GM18951 (cell line): ENCODE data around the gene MPLKIP.

Source experiments
- POLR2A ChIP-seq: IDR thresholded peaks from 4 replicates; pipeline ENCODE4 v1.6.1; 2011; ENCODE audit warnings: mild to moderate bottlenecking; ENCODE audit not compliant: insufficient read length, insufficient read depth; ENCODE audit errors: extremely low read depth
- in situ Hi-C: fragments of 300-500 bp; cut with MboI; formaldehyde crosslinking; loops from one replicate; pipeline ENCODE4 v1.12.0; 2022; ENCODE audit warnings: low sequenced_read_pairs, mixed read lengths, inconsistent platforms; ENCODE audit not compliant: unreplicated experiment

The MPLKIP gene

GRCh38 chr7:40105879-40106473, 28.4 kb downstream of the MPLKIP start:
- in situ Hi-C loops = no loop called here

DNA sequence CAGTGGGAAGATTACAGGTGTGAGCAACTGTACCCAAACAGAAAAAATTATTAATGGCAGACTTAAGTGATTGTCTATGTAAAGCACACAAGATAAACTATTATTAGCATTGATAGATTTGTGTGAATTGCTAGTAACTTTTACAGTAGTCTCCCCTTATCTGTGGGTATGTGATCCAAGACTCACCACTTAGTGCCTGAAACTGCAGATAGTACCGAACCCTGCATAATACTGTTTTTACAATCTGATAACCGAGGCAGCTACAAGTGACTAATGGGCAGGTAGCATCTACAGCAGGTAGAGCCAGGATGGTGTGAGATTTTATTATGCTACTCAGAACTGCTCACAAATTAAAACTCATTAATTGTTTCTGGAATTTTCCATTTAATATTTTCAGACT, 31.5 kb downstream of the MPLKIP start:
- in situ Hi-C loops = no loop called here
- TF ChIP-seq POLR2A = no peak

More at GRCh38 chr7:40105879-40106473, 28.4 kb downstream of the MPLKIP start:
- TF ChIP-seq POLR2A = no peak

- no peak for TF ChIP-seq POLR2A
- in situ Hi-C loops = no loop called here
Observed at GRCh38 chr7:40101201-40101600, 33.2 kb downstream of the MPLKIP start.

GRCh38 chr7:40099837-40100236, 34.6 kb downstream of the MPLKIP start:
- in situ Hi-C loops = no loop called here

GRCh38 chr7:40098810-40099209, 35.6 kb downstream of the MPLKIP start:
- no peak for TF ChIP-seq POLR2A
- in situ Hi-C loops = no loop called here

More at GRCh38 chr7:40099837-40100236, 34.6 kb downstream of the MPLKIP start:
- TF ChIP-seq POLR2A = no peak

- TF ChIP-seq POLR2A = no peak
- in situ Hi-C loops = no loop called here
Observed at GRCh38 chr7:40097728-40098127, 36.7 kb downstream of the MPLKIP start.

DNA sequence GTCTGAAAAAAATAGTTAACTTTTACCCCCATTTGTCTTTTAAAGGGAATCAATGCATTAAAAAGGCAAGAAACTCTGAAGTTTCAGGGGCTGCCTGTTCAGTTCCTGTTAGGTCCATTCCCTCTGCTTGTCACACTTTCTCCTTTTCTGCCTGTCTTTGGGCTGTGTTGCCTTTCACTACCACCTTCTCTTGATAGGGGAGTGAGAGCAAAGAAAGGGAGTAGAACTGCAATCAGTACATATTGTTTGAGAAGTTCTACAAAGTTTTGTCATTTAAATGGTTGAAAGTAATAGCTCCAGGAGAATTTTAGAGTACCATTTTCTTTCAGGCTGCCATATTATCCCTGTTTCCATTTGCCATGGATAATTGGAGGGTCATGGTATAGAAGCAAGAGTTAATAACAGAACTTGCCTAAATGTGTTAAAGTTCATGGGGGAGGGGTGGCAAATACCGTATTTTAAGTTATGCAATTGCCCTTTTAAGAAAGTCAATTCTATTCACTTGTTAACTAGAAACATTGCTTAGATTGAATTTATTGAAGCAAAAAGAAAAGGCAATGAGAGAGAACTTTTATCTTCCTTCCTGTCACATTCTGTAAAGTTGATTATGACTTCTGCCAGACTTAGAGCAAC, 38.6 kb downstream of the MPLKIP start:
- no peak for TF ChIP-seq POLR2A
- in situ Hi-C loops = no loop called here

GRCh38 chr7:40095230-40095629, 39.2 kb downstream of the MPLKIP start:
- no peak for TF ChIP-seq POLR2A
- in situ Hi-C loops = no loop called here

DNA sequence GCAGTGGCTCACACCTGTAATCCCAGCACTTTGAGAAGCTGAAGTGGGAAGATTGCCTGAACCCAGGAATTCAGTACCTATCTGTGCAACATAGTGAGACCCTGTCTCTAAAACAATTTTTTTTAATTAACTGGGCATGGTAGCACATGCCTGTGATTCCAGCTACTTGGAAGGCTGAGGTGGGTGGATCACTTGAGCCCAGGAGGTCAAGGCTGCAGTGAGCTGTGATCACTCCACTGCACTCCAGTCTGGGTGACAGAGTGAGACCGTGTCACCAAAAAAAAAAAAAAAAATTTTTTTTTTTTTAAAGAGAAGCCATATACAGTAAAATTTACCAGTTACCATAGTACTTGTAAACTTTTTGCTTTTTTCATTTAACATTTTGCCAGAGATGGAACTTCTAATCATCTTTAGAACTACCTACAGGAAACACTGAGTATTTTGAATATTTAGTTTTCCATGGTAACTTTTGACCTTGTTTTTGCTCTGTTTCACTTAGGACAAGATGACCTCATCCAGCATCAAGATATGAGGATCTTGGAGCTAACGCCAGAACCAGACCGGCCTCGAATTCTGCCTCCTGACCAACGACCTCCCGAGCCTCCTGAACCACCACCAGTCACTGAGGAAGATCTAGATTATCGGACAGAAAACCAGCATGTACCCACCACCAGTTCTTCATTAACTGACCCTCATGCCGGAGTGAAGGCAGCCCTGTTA, 40.6 kb downstream of the MPLKIP start:
- no peak for TF ChIP-seq POLR2A
- in situ Hi-C loops = no loop called here

GRCh38 chr7:40092182-40092581, 42.2 kb downstream of the MPLKIP start:
- no peak for TF ChIP-seq POLR2A
- in situ Hi-C loops = no loop called here

GRCh38 chr7:40077849-40078248, 56.6 kb downstream of the MPLKIP start:
- TF ChIP-seq POLR2A = no peak

More at GRCh38 chr7:40077849-40078248, 56.6 kb downstream of the MPLKIP start:
- in situ Hi-C loops = no loop called here
